Prostate gland (tissue), 2 donors: ENCODE measurements around the gene ADPRH. TPM values are rescaled to one million over a fixed set of nuclear protein-coding genes. Genes with fewer than 3 reads are reported as not detected.

Experiments
- DNase-seq: peaks from one replicate; pipeline ENCODE4 v3.0.0-alpha.2; 2019; ENCODE audit warnings: low spot score
- H3K27ac ChIP-seq, 2 donors: fragments of 200-600 bp; sonication (generic); 2 replicates each; pipeline ENCODE4 v1.5.1; 2017 to 2019
- H3K27me3 ChIP-seq: fragments of 200-600 bp; sonication (generic); replicated peaks from 2 replicates; pipeline ENCODE4 v1.5.1; 2019; ENCODE audit not compliant: insufficient read depth
- H3K36me3 ChIP-seq, 2 donors: fragments of 200-600 bp; sonication (generic); 1 replicate in 1 of 2; 2 replicates in 1 of 2; pipeline versions ENCODE4 v1.5.1 to v1.8.1; 2017 to 2019
- H3K4me1 ChIP-seq: fragments of 200-600 bp; sonication (generic); replicated peaks from 2 replicates; pipeline ENCODE4 v1.5.1; 2019
- H3K4me3 ChIP-seq, 2 donors: fragments of 200-600 bp; sonication (generic); 2 replicates each; pipeline ENCODE4 v1.5.1; 2017 to 2019
- H3K9me3 ChIP-seq: fragments of 200-600 bp; sonication (generic); 2 replicates; pipeline ENCODE4 v1.5.1; 2017
- CTCF ChIP-seq, 4 experiments: fragments of 200-600 bp in 2 of 4; fragments of 450-650 bp in 2 of 4; sonication (generic) in 2 of 4; IDR thresholded peaks; 1 replicate in 3 of 4; 2 replicates in 1 of 4; pipeline ENCODE4 v1.5.1; 2016 to 2019; ENCODE audit warnings: antibody characterized with exemption in 4 of 4, mild to moderate bottlenecking in 2 of 4, moderate library complexity in 2 of 4
- POLR2A ChIP-seq: fragments of 450-650 bp; IDR thresholded peaks from one replicate; pipeline ENCODE4 v1.6.1; 2016; ENCODE audit warnings: antibody characterized with exemption, mild to moderate bottlenecking
- POLR2AphosphoS5 ChIP-seq: sonication (generic); formaldehyde crosslinking; IDR thresholded peaks from one replicate; pipeline ENCODE4 v1.6.1; 2017; ENCODE audit warnings: antibody characterized with exemption
- WGBS: methylation state at CpG from one replicate; pipeline ENCODE4 v1.1.5; 2018; 5-methylcytosine and 5-hydroxymethylcytosine counted together
- intact Hi-C: fragments of 100-400 bp; cut with DNase I; formaldehyde crosslinking; loops from one replicate; pipeline ENCODE4 v1.14.2; 2022
- total RNA-seq, 2 donors: library from RNA; depleted of rRNA; stranded (reverse); fragments of >200 nt; gene quantifications; one replicate each; pipeline ENCODE4 v1.1.0, GENCODE V29; 2016

ADPRH gene
- total RNA-seq, 2 donors from 2014 or later, result 8.2 to 14.8 TPM

- Histone ChIP-seq H3K4me1 (no peaks in the 10 kb centered on the region), H3K27me3 (no peaks in the 10 kb centered on the region), H3K36me3 (no peaks in the 10 kb centered on the region), H3K27ac (no peak overlapping the region), H3K4me3 (no peak overlapping the region), H3K9me3 (no peaks in the 10 kb centered on the region)
- 91% methylated on average over 4 of the region's 4 CpGs for WGBS
- DNase-seq, result no peak
- TF ChIP-seq POLR2AphosphoS5 (no peak), POLR2A (no peak), CTCF (IDR thresholded peaks at IDR 0.05) (no peak)
- intact Hi-C loops, result no loop called here
Observed at GRCh38 chr3:119613872-119614271, 34.6 kb downstream of the ADPRH start.

GRCh38 chr3:119616056-119616455 lies 36.8 kb downstream of the ADPRH start:
- WGBS, result 78% methylated on average over 4 of the region's 4 CpGs
- TF ChIP-seq POLR2AphosphoS5 (no peak), POLR2A (no peak), CTCF (IDR thresholded peaks at IDR 0.05) (no peak)
- intact Hi-C loops, result no loop called here

GRCh38 chr3:119619094-119619493 lies 39.8 kb downstream of the ADPRH start:
- Histone ChIP-seq H3K27me3 (no peaks in the 10 kb centered on the region), H3K4me1 (no peaks in the 10 kb centered on the region), H3K36me3 (no peaks in the 10 kb centered on the region), H3K27ac (no peak overlapping the region), H3K4me3 (no peak overlapping the region), H3K9me3 (no peaks in the 10 kb centered on the region)
- DNase-seq, result no peak
- intact Hi-C loops, result no loop called here
- WGBS, result 74% methylated on average over 7 of the region's 7 CpGs
- no peak for TF ChIP-seq CTCF (IDR thresholded peaks at IDR 0.05)
- TF ChIP-seq POLR2A, result no peak
- no peak for TF ChIP-seq POLR2AphosphoS5

More at GRCh38 chr3:119616056-119616455, 36.8 kb downstream of the ADPRH start:
- Histone ChIP-seq H3K4me1 (no peaks in the 10 kb centered on the region), H3K9me3 (no peaks in the 10 kb centered on the region), H3K27me3 (no peaks in the 10 kb centered on the region), H3K36me3 (no peaks in the 10 kb centered on the region), H3K4me3 (no peak overlapping the region), H3K27ac (no peak overlapping the region)
- no peak for DNase-seq

- H3K36me3 ChIP-seq, result no peaks in the 10 kb centered on the region
- H3K4me3 ChIP-seq, result no peak overlapping the region
- no peak overlapping the region for H3K27ac ChIP-seq
- intact Hi-C loops, result no loop called here
- no peaks in the 10 kb centered on the region for H3K9me3 ChIP-seq
- no peaks in the 10 kb centered on the region for H3K27me3 ChIP-seq
- no peaks in the 10 kb centered on the region for H3K4me1 ChIP-seq
- TF ChIP-seq POLR2A (no peak), POLR2AphosphoS5 (no peak), CTCF (IDR thresholded peaks at IDR 0.05) (no peak)
- WGBS, result 98% methylated on average over 5 of the region's 5 CpGs
- no peak for DNase-seq
Observed at GRCh38 chr3:119620899-119621298, 41.6 kb downstream of the ADPRH start.

- no peaks in the 10 kb centered on the region for H3K4me1 ChIP-seq
- no peak for TF ChIP-seq POLR2A
- TF ChIP-seq POLR2AphosphoS5, result no peak
- TF ChIP-seq CTCF (IDR thresholded peaks at IDR 0.05), result no peak
- no peaks in the 10 kb centered on the region for H3K27me3 ChIP-seq
- DNase-seq, result no peak
- no peaks in the 10 kb centered on the region for H3K9me3 ChIP-seq
- no peak overlapping the region for H3K4me3 ChIP-seq
- no peaks in the 10 kb centered on the region for H3K36me3 ChIP-seq
- H3K27ac ChIP-seq, result no peak overlapping the region
- WGBS, result 89% methylated on average over 9 of the region's 9 CpGs
- intact Hi-C loops, result no loop called here
Observed at GRCh38 chr3:119624002-119624720, 44.9 kb downstream of the ADPRH start.
